ENCODE results near the gene RCBTB2.
"Not testable (repeated sequence)": the region's sequence is repeated elsewhere in the genome, so short reads cannot be mapped to it uniquely, and the experiment has no call there.

The RCBTB2 gene

GRCh38 chr13:48532506-48533499 is at the start of gene RCBTB2:
TSS of gene RCBTB2 (minus strand) at chr13:48533080. CDS start at chr13:48521939, 11,141 bp downstream.
- DNase-seq = peak; percentile 100

- no peak for DNase-seq
These were observed 49.2 kb upstream of the RCBTB2 start for GRCh38 chr13:48582084-48582483.

DNA sequence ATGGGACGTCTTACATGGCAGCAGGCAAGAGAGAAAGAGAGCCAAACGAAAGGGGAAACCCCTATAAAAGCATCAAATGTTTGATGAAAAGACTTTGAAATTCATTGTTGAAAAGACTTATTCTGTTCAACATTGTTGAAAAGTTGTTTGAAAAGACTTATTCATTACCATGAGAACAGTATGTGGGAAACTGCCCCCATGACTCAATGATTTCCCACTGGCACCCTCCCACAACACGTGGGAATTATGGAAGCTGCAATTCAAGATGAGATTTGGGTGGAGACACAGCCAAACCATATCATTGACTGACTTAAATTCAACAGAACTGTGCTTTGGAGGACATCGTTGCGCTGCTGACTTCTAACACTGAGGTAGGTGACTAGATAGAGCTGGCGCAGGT is 48.0 kb upstream of the RCBTB2 start:
- DNase-seq = no peak

DNA sequence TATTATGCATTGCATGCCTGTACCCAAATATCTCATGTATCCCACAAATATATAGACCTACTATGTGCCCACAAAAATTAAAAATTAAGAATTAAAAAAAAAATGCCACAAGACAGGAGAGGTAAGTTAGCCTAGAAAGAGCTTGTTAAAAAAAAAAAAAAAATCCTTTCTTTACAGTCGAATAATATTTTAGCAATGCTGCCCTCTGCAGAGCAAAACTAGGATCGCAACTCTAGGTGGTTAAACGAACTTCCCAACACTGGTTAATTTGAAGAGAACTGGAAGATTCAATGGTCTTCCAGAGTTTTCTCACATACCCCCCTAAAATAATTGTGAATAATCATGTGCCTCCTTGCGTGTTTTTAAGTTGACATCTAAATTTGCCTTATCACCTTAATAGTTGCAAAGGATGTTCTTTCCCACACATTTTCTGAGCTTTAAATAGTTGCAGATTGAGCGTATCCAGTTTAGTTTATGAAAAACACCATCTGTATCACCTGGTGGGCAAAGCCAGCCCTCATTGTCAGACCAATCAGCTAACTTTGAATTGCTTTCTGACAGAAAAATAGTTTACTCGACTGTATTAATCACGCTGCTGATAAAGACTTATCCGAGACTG is 47.4 kb upstream of the RCBTB2 start:
- DNase-seq = peak; percentile 73

DNA sequence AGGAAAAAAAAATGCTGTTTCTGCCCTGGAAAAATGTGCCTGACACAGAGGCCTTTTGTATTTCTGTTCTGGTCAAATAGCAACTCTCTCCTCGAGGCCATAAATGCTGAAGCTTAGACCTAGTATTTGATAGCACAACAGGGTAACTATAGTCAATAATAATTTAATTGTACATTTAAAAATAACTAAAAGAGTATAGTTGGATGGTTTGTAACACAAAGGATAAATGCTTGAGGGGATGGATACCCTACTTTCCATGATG is 47.0 kb upstream of the RCBTB2 start:
- DNase-seq = not testable (repeated sequence)

DNA sequence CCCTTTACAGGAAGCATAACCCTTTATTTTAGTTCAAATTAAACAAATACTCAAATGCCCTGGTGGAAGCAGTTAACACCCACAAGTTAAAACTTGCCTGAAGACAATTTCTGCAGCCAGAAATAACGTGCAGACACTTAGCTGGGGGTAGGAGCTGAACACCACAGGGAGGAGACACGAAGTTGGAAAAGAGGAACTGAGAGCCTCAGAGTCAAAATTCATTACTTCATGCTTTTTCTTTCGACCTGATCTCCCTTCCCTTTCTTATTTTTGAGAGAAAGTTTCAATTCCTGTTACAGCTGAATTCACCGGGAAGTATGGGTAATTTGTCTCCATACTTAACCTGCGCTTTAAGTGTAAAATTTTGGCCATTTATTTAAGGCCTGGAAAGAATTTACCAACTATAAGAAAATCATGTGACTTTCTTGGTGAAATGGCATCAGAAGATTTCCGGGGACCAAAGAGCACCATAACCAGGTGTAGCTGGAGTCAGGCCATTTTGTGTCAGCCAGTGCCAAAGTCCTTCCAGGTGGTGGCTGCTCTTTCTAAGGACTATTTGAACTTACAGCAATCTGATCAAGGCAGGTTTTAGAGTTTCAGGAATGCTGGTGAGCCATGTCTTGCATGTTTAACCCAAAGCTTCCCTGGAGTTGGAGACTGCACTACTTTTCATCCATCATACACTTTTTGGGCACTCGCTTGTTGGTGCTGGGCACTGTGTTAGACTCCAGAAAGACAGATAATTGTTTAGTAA is 46.5 kb upstream of the RCBTB2 start:
- no peak for DNase-seq

DNA sequence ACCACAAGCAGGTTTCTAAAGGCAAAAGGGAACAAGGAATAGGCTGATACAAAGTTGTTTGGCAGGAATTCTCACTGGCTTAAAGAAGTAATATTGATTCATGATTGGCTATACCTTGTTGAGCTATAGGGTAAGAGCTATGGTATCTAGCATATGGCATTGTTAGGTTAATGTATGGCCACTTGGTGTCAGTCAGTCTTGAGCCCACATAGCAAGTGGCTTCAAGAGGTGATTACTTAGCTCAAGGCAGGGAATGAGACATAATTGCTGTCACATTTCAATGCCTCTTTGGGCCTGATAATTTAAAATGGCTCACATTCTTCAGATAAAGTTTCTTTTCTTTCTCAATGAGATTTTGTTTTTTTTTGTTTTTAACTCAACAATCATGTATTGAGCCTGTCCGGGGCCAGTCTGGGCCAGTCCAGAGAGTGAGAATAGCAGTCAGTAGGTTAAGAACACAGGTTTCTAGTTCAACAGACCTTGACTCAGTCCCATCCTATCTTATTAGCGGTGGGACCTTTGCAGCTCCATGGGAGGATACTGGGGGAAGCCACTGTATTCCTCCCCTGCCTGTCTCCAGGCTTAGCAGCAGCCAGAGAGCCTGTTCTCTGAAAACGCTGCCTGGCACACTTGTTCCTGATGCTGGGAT is 45.8 kb upstream of the RCBTB2 start:
- DNase-seq = no peak

GRCh38 chr13:48576448-48577010 is 43.6 kb upstream of the RCBTB2 start:
- no peak for DNase-seq

GRCh38 chr13:48575031-48575430 is 42.2 kb upstream of the RCBTB2 start:
- no peak for DNase-seq

GRCh38 chr13:48574041-48574796 is 41.3 kb upstream of the RCBTB2 start:
- no peak for DNase-seq

GRCh38 chr13:48573213-48574007 is 40.5 kb upstream of the RCBTB2 start:
- DNase-seq = no peak

DNA sequence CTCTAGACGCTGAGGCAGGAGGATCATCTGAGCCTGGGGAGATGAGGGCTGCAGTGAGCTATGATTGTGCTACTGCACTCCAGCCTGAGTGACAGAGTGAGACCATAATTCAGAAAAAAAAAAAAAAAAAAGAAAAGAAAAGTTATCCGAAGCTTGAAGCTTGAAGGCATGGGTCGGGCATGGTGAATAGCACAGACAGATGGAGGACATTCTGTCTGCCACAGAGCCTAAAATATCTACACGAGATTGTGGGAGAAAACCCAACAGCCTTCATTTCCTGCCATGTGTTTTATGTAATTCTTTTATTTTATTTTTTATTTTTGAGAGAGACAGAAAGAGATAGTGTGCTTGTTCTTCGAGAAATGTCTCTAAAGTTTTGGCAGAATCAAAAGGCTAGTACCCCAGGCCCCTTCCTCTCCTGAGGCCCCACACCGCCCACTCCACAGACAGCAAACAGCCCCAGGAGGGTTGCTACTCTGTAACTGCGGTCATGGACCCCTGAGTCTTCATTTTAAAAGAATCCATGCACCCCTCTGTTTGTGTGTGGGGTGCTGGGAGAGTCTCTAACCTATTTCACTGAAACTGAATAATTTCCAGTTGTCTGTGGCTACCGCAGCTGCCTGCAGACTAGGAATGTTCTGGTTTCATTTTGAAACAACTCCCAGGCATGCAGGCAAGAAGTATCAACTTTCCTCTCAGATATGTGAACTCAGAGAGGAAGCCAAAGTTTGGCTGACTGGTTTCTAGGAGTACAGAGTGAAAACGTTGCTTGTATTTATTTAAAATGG is 38.4 kb upstream of the RCBTB2 start:
- DNase-seq = peak; percentile 40

- DNase-seq = no peak
These were observed 37.4 kb upstream of the RCBTB2 start for GRCh38 chr13:48570216-48570828.

DNA sequence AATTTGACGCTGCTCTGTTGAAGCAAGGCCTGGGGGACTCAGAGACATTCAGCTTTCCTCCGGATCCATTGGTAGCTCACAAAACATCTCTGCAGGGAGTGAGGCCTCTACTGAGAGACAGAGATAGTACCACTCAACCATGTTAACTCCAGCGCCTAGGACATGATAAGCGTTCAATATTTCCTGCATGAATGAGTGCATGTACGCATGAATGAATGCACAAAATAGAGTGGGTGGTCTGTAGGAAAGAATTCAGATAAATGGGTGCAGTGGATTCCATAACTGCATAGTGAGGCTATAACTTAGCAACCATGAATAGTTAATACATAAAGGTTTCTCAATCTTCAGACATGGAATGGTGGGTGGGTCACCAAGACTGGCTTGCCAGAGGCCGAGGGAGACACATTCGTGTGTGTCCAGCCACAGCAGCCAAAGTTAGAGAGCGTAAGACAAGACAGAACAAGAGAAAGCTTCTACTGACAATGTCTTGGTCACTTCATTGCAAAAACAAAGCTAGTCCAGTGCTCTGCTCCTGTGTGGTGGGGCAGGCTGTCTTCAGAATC is 36.3 kb upstream of the RCBTB2 start:
- DNase-seq = no peak

- DNase-seq = no peak
These were observed 35.7 kb upstream of the RCBTB2 start for GRCh38 chr13:48568370-48569103.

GRCh38 chr13:48567515-48568369 is 34.9 kb upstream of the RCBTB2 start:
- no peak for DNase-seq

DNA sequence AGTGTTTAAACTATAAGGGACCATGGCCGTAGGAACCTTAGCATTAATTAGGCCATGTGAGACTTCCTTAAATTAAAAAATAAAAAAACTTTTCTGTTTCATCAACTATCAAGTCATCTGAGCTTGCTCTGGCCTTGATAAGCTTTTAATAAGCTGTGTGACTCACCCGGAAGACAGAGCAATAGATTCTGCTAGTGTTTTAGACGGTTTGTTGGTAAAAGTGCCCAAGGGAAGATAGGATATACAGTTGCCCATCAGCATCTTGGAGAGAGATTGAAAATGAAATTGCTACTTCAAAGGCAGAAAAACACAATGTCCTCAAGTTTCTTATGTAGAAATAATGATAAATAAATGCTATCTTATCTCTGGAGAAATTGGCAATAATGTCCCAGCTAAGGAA is 31.2 kb upstream of the RCBTB2 start:
- no peak for DNase-seq

- DNase-seq = no peak
These were observed 30.7 kb upstream of the RCBTB2 start for GRCh38 chr13:48563626-48564025.
